ENCODE data around the gene FUS.
"Not testable (repeated sequence)": the region's sequence is repeated elsewhere in the genome, so short reads cannot be mapped to it uniquely, and the experiment has no call there.

Gene FUS

DNA sequence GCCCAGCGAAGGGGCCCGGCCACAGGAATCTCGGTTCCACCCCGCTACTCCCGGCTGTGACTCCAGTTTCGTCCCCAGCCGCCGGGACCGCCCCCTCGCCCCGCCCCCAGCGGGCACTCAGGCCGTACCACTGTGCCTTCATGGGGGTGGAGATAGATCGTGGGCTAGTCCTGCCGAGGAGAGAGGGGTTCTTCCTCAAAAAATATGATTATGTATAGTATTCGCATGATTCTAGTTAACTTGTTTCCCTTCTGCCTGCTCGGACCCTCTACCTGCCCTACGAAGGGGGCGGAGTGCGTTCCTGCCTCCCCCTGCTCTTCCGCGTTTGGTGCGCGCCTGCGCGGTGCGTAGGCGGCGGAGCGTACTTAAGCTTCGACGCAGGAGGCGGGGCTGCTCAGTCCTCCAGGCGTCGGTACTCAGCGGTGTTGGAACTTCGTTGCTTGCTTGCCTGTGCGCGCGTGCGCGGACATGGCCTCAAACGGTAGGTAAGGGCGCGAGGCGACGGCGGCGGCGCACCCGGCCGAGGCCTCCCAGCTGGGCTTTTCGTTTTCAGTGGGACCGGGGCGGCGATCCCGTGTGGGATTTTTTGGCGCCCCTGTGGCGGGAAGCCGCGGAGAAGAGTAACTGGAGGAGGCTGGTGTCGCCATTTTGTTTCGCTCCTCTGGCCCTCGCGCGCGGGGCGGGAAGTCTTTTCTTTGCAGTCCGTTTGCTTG lies at the start of gene FUS:
Gene FUS, plus strand, starts transcription at position 393 of the 713 bp plus-strand sequence. Its CDS starts 76 bp downstream, at position 469.
- DNase-seq (ENCODE audit: low read depth in 2 of 2), result peak; percentile 89 to 92

DNA sequence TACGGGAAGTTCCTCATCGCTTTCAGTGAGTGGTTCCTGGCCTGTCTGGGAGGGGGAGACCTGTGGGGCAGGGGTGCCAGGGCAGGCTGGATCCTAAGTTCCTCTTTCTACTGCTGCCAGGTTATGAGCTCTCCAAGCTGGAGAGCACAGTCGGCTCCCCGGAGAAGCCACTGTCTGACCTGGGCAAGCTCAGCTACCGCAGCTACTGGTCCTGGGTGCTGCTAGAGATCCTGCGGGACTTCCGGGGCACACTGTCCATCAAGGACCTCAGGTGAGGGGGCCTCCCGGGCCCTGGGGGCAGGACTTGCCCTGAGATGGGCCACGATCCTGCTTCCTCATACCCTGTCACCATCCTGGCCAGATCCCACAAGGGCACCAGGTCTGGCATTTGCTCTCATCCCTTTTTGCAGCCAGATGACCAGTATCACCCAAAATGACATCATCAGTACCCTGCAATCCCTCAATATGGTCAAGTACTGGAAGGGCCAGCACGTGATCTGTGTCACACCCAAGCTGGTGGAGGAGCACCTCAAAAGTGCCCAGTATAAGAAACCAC lies 49.5 kb upstream of the FUS start:
- no peak for DNase-seq (ENCODE audit: low read depth in 2 of 2)

DNA sequence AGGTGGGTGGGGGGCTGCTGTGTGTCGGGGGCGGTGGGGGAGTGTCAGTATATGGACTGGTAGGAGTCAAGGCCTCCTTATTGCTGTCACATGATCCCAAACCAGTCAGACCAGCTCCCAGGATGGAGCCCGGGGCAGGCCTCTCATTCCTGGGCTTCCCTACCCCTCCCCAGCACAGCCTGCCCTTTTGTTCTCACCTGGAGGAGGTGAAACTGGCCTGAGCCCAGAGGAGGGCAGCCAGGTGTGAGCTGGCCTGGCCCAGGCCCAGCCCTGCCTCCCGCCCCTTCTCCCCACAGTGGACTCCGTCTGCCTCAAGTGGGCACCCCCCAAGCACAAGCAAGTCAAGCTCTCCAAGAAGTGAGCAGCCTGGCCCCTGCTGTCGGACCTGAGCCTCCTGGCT lies 49.0 kb upstream of the FUS start:
- no peak for DNase-seq (ENCODE audit: low read depth in 2 of 2)

DNA sequence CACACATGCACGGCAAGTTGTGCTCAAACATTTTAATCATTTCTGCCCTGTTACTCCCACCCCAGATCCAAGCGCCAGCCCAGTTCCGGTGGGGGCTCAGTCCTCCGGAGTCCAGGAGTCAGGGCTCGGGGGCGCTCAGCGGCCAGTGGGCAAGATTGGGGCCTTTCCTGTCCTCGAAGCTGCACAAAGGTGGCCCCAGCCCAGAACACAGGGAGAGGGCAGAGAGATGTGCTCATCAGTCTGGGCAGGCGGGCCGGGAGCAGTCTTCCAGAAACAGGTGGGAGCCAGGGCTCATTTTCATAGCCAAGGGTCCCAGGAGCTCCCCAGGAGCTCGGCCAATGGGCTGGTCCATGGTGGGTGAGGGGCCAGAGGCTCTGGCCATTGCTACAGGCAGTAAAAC lies 48.5 kb upstream of the FUS start:
- no peak for DNase-seq (ENCODE audit: low read depth in 2 of 2)

DNA sequence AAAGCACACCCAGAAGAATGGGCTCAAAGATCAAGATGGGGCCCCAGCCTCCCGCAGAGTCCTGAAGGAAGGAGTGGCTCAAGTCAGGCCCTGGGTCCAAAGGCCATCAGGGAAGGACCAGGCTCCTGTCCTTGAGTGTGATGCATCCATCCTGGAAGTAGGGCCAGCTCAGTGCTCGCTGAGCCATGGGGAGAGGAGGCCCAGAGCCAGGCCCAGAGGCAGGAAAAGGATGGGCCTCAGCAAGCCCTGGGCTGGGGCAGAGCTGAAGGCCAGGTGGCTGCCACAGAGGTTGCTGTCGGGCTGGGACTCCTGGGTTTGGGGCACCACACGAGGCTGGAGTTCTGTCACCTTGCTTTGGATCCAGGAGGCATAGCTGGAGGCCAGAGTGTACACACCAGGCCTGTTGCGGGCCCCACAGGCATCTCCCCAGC lies 48.1 kb upstream of the FUS start:
- no peak for DNase-seq (ENCODE audit: low read depth in 2 of 2)

DNA sequence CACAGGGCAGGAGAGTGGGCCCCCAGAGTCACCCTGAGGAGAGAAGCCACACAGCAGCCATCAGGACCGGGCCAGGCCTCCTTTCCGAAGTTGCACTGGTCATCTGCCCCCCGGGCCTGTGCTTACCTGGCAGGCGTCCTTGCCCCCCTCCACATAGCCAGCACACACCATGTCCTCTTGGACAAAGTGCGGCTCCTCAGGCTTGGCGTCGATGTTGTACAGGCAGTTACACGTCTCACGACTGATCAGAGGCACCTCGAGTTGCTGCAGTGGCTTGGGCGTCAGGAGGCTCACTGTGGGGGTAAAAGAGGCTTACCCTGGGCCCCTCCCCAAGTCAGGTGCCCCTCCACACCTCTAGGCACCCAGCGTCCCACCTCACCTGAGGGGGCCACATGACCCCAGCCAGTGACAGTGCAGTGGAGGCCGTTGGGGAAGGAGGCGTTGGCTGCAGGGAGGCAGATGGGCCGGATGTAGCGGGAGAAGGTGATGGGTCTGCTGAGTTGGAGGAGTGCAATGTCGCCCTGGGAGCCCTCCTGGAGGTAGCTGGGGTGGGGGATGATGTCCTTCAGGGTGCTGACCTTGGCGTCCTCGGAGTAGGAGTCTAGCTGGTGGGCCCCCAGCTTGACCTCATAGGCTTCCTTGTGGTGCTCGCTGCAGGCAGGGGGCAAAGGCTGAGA lies 47.5 kb upstream of the FUS start:
- DNase-seq (ENCODE audit: low read depth in 2 of 2), result no peak

DNA sequence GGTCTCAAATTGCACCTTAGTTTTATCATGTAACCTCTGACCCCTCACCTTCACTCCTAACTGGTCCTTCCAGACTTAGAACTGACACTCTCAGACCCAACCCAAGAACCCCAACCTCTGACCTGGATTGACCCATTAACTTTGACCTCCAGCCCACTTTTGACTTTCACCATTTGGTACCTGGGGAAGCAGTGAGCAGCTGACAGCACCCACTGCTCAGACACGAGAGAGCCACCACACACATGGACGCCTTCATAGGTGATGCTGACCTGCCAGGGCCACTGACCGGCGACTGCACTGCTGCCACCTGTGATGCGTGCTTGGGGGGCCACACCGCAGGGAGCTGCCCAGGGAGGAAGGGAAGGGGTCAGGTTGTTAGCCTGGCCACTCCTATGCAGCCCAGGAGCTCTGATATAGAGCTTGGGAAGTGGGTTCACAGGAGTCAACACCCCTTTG lies 46.9 kb upstream of the FUS start:
- DNase-seq (ENCODE audit: low read depth in 2 of 2), result no peak

DNA sequence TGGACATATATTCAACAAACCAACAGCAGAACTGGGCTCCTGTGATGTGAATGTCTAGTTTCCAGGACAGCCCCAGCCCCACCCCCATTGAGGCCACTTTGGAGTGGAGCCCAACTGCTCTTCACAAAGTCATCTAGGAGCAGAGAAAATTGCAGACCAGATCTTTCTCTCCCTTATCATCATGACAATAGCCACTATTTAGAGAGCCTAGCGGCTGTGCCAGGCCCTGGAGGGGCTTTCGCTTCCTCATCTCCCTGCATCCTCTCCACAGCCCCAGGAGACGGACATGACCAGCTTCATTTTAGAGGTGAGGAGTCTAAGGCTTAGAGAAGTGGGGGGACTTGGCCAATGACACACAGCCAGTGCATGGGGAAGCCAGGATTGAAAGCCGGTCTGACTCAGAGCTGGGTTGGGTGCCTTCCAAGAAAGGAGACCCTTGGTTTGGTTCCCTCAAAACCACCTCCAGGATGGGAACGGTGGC lies 45.8 kb upstream of the FUS start:
- no peak for DNase-seq (ENCODE audit: low read depth in 2 of 2)

DNA sequence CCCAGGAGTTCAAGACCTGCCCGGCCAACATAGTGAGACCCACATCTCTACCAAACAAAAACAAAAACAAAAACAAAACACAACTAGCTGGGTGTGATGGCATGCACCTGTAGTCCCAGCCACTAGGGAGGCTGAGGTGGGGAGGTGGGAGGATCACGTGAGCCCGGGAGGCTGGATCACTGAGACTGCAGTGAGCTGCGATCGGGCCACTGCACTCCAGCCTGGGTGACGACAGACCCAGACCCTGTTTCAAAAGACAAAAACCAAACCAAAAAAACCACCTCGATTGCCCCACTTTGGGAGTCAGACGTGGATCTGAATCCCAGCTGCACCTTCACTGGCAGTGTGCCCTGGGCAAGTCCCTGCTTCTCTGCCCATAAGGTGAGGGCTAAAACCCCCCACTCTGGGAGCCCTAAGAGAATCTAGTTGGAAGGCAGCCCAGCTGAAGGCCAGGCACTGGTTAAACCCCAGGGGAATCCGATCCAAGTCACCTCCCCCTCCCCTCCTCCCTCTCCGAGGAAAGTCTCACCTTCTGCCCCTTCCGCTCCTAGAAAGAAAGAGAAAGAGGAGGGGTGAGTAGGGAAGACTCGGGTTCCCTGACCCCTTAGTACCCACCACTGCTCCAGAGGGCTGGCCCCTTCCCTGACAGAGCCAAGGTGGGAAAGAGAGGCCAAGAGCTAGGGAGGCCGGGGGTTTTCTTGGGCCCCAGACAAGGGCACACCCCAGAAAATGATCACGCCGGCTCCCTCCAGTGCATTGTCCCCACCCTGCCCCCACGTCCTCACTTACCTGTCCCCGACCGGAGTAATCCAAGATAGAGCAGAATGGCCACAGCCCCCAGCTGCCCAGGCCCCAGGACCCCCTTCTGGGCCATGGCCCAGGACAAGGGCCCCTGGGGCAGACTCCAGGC lies 45.1 kb upstream of the FUS start:
- no peak for DNase-seq (ENCODE audit: low read depth in 2 of 2)

DNA sequence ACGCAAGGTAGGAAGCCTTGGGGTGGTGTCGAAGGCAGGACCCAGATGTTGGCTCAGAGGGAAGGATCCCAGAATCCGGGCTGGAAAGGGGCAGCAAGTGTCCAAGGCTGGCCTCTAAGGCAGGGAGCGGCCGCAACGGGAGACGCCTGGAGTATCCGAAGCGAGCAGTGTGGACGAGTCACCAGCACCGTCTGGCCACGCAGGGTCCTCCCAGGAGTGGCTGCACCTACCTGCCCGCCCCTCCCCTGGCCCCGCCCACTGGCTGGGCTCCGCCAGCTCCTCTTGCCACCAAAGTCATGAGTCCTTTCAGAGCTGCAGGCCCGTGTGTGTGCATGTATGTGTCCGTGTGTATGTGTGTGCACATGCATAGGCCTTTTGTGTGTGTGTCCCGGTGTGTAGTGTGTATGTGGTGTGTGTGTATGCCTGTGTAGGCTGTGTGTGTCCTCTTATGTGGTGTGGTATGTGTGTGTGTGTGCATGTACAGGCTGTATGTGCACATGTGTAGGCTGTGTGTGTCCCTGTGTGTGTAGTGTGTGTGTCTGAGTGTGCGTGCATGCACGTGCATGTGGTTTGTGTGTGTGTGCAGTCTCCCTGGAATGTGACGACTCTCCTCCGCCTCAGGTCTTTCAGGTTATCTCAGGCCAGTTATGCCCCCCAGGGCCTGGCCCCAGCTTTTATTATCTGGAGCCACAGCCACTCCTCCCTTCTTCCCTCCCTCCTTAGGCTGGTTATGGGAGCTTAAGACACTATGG lies 44.2 kb upstream of the FUS start, which contains the start of gene PRSS8:
Gene PRSS8, minus strand, starts transcription at position 193 of the 752 bp plus-strand sequence. CDS start 229 bp downstream, outside the sequence.
- no peak for DNase-seq (ENCODE audit: low read depth in 2 of 2)

DNA sequence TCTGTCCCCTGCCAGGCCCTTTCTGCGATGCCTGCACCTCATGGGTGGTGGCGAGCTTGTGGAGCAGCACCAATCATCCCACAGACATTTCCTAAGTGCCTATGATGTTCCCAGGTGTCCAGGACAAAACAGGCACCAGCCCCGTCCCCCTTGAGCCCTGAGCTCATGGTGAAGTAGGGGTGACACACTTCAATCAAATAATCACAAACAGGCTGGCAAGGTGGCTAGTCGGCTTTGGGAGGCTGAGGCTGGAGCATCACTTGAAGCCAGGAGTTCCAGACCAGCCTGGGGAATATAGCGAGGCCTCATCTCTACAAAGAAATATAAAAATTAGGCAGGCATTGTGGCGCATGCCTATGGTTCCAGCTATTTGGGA lies 43.7 kb upstream of the FUS start:
- DNase-seq (ENCODE audit: low read depth in 2 of 2), result no peak

DNA sequence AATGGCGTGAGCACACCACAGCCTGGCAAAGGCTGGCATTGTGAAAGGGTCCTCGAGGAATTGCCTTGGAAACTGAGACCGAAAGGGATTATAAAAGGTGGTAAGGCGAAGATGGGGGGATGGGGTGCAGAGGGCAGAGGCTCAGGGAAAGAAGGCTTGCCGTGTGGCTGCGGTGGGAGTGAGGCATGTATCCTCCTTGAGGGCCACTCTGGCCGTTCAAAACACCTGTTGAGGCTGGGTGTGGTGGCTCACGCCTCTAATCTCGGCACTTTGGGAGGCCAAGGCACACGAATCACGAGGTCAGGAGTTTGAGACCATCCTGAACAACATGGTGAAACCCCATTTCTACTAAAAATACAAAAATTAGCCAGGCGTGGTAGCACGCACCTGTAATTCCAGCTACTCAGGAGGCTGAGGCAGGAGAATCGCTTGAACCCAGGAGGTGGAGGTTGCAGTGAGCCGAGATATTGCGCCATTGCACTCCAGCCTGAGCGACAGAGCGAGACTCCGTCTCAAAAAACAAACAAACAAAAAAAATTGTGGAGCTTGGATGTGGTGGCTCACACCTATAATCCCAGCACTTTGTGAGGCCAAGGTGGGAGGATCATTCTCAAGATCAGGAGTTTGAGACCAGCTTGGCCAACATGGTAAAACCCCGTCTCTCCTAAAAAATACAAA lies 43.0 kb upstream of the FUS start:
- DNase-seq (ENCODE audit: low read depth in 2 of 2), result not testable (repeated sequence)

DNA sequence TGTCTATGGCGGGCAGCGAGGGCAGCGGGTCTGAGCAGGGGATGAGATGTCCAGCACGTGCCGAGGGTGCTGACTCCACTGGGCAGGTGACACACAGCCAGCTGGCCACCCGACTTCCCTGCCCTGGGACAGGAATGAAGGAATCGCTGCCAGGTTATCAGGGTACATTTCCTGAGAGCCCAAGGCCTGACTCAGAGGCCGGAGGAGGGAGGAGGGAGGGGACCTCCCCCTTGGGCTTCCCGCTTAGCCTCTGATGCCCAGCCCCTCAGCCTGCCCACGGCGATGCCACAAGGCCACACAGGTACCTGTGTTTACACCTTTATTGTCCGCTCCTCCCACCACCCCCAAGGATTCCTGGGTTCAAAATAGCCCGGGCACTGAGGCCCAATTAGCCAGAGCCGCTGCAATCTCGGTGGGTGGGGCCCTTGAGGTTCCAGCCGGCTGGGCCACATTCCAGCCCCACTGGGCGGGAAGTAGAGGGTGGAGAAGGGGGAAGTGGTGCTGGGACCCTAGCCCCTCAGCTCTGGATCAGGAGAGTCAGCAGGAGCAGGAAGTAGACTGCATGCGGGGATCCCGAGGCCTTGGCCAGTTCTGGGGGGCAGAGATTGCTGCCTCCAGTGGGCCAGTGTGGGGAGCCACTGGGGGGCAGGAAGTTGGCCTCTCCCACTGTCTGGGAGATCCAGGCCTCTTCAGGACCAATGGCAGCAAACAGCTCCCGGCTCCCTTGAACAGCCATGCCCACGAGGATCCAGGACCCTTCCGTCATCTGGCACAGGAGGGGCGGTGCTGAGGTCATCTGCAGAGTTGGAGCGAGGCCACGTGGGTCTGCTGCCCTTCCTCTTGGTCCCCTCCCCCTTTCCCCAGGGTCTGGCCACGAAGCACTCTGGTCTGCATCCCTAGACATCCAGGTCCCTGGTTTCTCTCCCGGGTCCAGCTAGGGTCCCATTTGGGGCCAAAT lies 41.0 kb upstream of the FUS start:
- DNase-seq (ENCODE audit: low read depth in 2 of 2), result no peak

DNA sequence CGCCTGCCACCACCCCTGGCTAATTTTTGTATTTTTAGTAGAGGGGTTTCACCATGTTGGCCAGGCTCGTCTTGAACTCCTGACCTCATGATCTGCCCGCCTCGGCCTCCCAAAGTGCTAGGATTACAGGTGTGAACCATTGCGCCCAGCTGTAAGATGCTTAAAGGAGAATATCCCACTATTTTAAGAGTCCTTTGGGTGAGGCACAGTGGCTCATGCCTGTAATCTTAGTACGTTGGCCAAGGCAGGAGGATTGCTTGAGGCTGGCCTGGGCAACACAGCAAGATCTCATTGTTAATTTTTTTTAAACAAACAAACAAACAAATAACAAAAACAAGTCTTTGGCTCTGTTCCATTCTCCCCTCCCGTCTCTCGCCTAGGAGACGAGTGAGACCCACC lies 38.9 kb upstream of the FUS start:
- DNase-seq (ENCODE audit: low read depth in 2 of 2), result not testable (repeated sequence)

DNA sequence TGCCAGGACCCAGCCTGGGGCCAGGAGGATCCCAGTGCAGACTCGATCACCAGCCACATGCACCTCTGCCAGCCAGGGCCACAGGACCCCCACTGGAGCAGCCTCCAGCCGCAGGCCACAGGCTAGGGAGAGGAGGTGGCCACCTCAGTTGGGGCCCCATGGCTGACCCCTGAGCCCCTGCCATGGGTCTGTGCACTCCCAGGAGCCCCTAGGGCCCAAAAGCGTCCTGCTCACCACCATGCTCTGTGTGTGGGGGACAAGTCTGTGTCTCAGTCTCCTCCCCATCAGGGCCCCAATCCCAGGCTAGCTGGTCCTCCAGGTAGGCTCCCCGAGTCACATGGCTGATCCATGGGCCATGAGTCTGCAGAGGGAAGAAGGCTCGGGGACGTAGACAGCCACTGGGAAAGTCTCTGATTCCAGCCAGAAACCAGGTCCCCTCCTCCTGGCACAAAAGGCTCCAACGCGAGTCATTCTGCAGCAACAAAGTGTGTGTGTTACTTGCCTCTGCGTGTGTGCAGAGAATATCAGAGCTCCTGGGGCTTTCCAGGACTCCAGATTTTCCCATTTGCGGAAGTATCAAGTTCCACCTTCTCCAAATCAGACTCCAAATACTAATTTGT lies 38.3 kb upstream of the FUS start:
- no peak for DNase-seq (ENCODE audit: low read depth in 2 of 2)

DNA sequence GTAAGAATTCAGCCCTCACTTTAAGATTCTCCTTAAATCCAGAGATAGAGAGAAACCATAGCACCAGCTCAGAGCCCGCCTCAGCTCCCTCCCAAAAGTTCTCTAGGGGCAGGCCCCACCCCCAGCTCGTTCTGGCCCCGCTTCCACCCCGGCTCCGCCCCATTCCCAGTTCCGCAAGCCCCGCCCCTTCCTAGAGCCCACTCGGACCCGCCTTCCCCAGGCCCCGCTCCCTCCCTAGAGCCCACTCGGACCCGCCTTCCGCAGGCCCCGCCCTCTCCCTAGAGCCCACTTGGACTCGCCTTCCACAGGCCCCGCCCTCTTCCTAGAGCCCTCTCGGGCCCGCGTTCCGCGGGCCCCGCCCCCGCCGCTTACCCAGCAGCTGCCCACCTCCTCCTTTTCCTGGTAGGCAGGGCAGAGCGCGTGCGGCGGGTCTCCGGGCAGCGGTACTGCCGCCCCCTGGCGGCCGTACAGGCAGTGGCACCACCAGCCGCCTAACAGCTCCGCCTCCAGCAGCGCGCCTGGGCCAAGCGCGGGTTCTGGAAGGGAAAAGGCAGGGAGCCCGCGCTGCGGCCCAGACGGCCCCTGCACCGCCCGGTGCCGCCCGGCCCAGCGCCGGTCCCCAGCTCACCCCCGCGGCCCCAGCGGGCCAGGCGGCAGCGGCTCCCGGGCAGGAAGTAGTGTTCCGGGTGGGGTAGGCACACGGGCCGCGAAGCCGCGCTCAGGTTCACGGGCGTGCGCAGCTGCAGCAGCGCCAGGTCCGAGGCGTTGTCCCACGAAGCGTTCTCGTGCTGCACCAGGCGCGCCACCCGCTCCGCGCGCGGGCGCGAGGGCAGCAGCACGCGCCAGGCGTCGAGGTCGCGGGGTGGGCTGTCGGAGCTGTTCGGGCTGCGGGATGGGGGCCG lies 37.6 kb upstream of the FUS start:
- DNase-seq (ENCODE audit: low read depth in 2 of 2), result peak; percentile 95 to 97

DNA sequence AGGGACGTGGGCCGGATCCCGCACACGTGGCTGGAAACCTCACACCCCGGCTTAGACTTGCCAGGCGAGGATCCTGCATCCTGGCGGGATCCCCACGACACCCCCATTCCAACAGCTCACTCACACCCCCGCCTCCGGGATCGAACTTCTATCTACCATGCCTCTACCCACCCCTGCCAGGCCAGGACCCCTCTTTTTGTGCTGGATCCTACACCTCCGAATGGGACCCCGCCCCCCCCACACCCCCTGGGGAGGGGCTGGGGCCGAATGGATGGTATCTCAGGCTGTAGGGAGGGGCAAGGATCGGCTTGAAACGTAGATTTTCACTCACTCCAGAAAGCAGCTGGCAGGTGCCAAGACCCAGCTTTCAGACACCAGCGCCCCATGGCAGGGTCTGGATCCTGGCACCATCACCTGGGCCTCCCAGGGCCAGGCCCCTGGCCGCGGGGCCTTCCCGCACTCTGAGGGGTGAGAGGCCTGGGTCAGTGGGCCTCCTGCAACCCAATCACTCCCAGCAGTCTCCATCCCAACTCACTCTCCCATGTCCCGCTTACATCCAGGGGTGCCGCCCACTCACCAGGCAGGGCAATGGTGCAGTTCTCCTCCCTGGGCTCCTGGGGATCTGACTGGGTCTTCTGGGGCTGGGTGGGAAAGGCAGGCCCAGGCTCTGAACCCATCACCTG lies 36.8 kb upstream of the FUS start:
- no peak for DNase-seq (ENCODE audit: low read depth in 2 of 2)
